Measurements from ENCODE around the gene HS6ST1. TPM values are rescaled to one million over a fixed set of nuclear protein-coding genes. Genes with fewer than 3 reads are reported as not detected.

Gene HS6ST1
- total RNA-seq, 2 experiments from 2014 or later = 7.9 to 8.4 TPM

DNA sequence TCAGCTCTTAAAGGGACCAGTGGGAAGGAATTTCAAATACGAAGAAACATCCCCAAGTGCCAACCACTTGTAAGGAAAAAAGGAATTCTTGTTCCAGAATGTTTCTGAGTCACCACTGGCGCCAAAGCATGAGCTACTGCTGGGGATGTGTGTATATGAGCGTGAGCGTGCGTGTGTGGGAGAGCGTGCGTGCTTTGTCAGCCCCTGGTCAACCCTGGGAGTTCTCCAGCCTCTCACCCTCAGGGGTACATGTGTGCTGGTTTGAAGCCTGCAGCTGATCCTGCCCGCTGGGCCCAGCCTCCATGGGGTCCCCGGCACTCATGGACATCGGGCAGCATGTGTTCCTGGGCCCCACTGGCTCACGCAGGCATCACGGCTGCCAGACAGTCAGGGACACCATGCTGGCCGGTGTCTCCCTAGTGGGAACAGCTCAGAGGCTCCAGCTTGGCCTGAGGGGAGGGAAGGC lies 17.1 kb downstream of the HS6ST1 start:
- no peak for DNase-seq
- Mint-ChIP-seq H3K27me3 (no peaks in the 10 kb centered on the region), H3K27ac (no peak overlapping the region), H3K9me3 (no peaks in the 10 kb centered on the region), H3K4me1 (no peaks in the 10 kb centered on the region), H3K4me3 (no peak overlapping the region), H3K36me3 (ENCODE audit: low read depth) (no peaks in the 10 kb centered on the region)
- ChIA-PET CTCF (no interaction called here), POLR2A (no interaction called here)

GRCh38 chr2:128301021-128301420 lies 17.6 kb downstream of the HS6ST1 start:
- Mint-ChIP-seq H3K27me3 (no peaks in the 10 kb centered on the region), H3K4me3 (no peak overlapping the region), H3K9me3 (no peaks in the 10 kb centered on the region), H3K36me3 (ENCODE audit: low read depth) (no peaks in the 10 kb centered on the region), H3K27ac (no peak overlapping the region), H3K4me1 (no peaks in the 10 kb centered on the region)
- ChIA-PET POLR2A (interaction anchor here (0.7 kb wide), 1 partner anchor 1870 kb away, joined by 3 read pairs; no protein-coding TSS in a partner anchor), CTCF (no interaction called here)
- DNase-seq = no peak

DNA sequence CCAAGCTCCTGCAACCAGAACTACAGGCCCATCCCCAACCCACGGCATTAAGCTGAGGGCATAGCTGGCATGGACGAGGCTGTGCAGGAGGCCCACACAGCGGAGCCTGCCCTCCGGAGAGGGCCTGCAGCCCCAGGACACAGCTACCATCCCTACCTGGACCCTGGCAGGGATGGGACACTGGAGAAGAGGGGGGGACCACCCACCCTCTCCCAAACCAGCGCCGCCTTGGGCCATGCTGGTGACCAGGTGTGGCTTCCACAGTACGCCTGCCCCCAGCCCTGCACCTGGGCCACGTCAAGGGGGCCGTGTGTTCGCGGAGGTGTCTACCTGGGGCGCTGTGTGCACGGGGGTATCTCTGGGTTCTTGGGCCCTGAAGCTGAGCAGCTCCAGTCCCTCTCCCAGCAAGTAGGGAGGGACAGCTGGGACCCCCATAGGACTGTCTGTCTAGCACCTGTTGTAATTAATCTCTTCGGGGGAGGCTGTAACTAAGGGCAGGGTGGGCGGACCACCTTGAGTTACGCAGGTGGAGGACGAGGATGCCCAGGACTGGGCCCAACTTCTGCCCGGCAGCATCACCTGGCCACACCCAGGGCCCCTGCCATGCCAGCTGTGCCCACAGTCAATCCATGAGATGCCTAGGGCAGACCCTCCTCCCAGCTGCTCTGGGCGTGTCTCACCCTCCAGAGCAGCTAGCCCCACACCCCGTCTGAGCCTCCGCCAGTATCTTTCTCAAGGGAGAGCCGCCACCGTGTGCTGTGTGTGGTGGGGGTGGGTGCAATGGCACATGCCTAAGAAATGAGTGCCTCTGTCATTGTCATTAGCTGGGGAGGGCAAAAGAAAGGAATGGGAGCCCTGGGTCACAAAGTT lies 18.3 kb downstream of the HS6ST1 start:
- POLR2A ChIA-PET = interaction anchor here (0.7 kb wide), 1 partner anchor 1871 kb away, joined by 3 read pairs; no protein-coding TSS in a partner anchor
- Mint-ChIP-seq H3K9me3 (no peaks in the 10 kb centered on the region), H3K27me3 (no peaks in the 10 kb centered on the region), H3K27ac (no peak overlapping the region), H3K36me3 (ENCODE audit: low read depth) (no peaks in the 10 kb centered on the region), H3K4me1 (no peaks in the 10 kb centered on the region), H3K4me3 (no peak overlapping the region)
- no peak for DNase-seq
- CTCF ChIA-PET = no interaction called here

GRCh38 chr2:128299628-128300027 lies 19.0 kb downstream of the HS6ST1 start:
- Mint-ChIP-seq H3K4me1 (no peaks in the 10 kb centered on the region), H3K27ac (no peak overlapping the region), H3K36me3 (ENCODE audit: low read depth) (no peaks in the 10 kb centered on the region), H3K27me3 (no peaks in the 10 kb centered on the region), H3K4me3 (no peak overlapping the region), H3K9me3 (no peaks in the 10 kb centered on the region)
- DNase-seq = no peak
- ChIA-PET CTCF (no interaction called here), POLR2A (no interaction called here)

DNA sequence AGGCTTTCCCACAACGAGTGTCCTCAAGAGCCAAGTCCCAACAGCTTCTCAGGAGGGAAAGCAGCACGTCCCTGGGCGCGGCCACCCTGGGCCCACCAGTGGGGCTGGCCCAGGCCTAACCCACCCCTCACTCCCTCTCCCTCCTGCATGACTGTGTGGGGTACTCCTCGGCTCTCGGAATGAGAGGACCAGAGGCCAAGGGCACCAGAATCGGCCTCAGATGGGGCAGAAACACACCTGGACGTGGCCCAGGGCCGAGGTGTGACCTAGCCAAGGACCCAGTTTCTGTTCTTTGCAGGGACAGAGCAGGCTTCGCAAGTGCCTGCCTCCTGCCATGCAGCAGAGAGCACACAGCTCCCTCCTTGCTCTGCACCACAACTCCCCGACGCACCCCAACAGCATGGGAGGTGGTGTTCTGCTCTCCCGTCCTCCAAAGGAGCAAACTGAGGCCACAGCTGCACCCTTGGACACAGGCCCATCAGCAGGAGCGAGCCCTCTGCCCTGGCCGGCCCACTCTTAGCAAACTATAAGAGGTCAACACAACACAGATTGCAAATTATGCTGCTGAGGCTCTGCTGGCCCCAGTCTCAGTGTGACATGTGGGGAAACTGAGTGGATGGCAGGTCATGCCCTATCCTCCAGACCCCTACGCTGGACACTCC lies 19.7 kb downstream of the HS6ST1 start:
- POLR2A ChIA-PET = no interaction called here
- no peaks in the 10 kb centered on the region for H3K9me3 Mint-ChIP-seq
- no peak for DNase-seq
- no peaks in the 10 kb centered on the region for H3K36me3 Mint-ChIP-seq (ENCODE audit: low read depth)
- no peaks in the 10 kb centered on the region for H3K4me1 Mint-ChIP-seq
- no peaks in the 10 kb centered on the region for H3K27me3 Mint-ChIP-seq
- CTCF ChIA-PET = no interaction called here
- no peak overlapping the region for H3K4me3 Mint-ChIP-seq
- H3K27ac Mint-ChIP-seq = no peak overlapping the region

GRCh38 chr2:128298286-128298685 lies 20.4 kb downstream of the HS6ST1 start:
- Mint-ChIP-seq H3K36me3 (ENCODE audit: low read depth) (no peaks in the 10 kb centered on the region), H3K4me1 (no peaks in the 10 kb centered on the region), H3K9me3 (no peaks in the 10 kb centered on the region), H3K27me3 (no peaks in the 10 kb centered on the region), H3K4me3 (no peak overlapping the region), H3K27ac (no peak overlapping the region)
- CTCF ChIA-PET = no interaction called here
- DNase-seq = no peak
- POLR2A ChIA-PET = no interaction called here

DNA sequence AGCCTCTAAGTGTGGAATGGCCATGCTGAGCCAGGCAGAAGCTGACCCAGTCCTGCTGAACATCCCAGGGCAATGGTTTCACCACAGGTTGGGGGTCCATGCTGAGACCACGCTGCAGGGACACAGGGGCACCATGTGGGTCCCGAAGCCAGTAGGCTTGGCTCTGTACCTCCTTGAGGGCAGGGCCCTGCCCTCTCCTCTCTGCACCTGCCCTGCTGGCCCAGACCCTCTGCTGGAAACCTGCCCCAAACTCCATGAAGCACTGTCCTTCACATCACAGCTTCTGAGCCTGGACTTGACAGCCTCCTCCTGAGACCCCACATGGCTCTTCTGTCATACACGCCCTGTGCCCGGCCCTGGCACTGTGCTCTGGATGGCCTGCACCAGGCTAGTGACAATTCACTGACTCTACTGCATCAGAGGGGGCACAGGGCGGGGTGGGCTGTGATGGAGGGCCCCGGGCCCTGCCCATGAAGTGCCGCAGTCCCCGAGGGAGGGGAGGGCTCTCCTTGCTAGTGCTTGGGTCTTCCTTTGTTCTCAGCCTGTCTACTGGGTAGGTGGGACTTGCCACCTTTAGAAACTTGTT lies 24.7 kb downstream of the HS6ST1 start:
- H3K36me3 Mint-ChIP-seq (ENCODE audit: low read depth) = no peaks in the 10 kb centered on the region
- no peak overlapping the region for H3K27ac Mint-ChIP-seq
- CTCF ChIA-PET = no interaction called here
- DNase-seq = no peak
- no peaks in the 10 kb centered on the region for H3K4me1 Mint-ChIP-seq
- no peak overlapping the region for H3K4me3 Mint-ChIP-seq
- H3K9me3 Mint-ChIP-seq = no peaks in the 10 kb centered on the region
- no peaks in the 10 kb centered on the region for H3K27me3 Mint-ChIP-seq
- POLR2A ChIA-PET = no interaction called here

- H3K4me3 Mint-ChIP-seq = no peak overlapping the region
- H3K36me3 Mint-ChIP-seq (ENCODE audit: low read depth) = no peaks in the 10 kb centered on the region
- DNase-seq = no peak
- H3K27me3 Mint-ChIP-seq = no peaks in the 10 kb centered on the region
- no peaks in the 10 kb centered on the region for H3K4me1 Mint-ChIP-seq
- H3K27ac Mint-ChIP-seq = no peak overlapping the region
- CTCF ChIA-PET = no interaction called here
- POLR2A ChIA-PET = no interaction called here
- H3K9me3 Mint-ChIP-seq = no peaks in the 10 kb centered on the region
Observed at GRCh38 chr2:128293426-128293755, 25.3 kb downstream of the HS6ST1 start.

DNA sequence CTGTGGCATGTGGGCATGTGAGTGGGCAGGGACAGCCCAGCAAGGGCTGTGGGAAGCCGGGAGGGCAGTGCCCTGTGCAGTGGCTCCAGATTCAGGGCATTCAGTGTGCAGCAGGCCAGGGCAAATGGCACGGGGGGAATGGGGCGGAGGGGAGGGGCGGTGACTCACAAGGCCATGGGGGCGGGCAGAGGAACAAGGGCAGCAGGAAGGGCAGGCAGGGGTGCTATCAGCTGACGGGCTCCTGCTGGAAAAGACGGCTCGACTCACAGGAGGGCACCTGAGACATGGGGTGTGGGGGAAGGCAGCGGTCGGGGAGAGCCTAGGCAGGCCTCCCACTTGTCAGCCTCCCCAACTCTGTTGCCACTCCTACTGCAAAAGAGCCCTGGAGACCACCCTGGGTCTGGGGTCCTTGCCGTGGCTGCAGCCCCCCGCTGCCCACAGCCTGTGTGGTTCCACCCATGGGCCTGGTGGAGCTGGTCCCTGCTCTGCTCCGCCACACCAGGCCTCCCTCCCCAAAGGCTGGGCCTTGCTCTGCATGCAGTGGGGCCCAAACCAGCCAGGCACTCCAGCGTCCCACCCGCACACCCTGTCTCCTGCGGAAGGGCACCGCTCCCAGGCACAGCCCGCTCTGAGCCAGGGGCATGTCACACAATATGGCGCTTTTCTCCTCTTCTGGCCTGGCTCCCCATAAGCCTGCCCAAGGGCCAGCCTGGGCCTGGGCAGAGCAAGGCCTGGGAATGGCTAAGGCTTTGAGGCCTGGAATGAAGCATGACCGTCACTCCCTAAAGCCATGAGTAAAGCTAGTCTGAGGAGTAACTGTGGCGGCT lies 25.9 kb downstream of the HS6ST1 start:
- no peaks in the 10 kb centered on the region for H3K9me3 Mint-ChIP-seq
- POLR2A ChIA-PET = no interaction called here
- H3K4me3 Mint-ChIP-seq = no peak overlapping the region
- H3K27ac Mint-ChIP-seq = no peak overlapping the region
- DNase-seq = no peak
- CTCF ChIA-PET = no interaction called here
- H3K27me3 Mint-ChIP-seq = no peaks in the 10 kb centered on the region
- no peaks in the 10 kb centered on the region for H3K36me3 Mint-ChIP-seq (ENCODE audit: low read depth)
- no peaks in the 10 kb centered on the region for H3K4me1 Mint-ChIP-seq

- H3K36me3 Mint-ChIP-seq (ENCODE audit: low read depth) = no peaks in the 10 kb centered on the region
- ChIA-PET CTCF (no interaction called here), POLR2A (no interaction called here)
- no peak for DNase-seq
- no peak overlapping the region for H3K27ac Mint-ChIP-seq
- no peaks in the 10 kb centered on the region for H3K9me3 Mint-ChIP-seq
- H3K4me1 Mint-ChIP-seq = no peaks in the 10 kb centered on the region
- H3K27me3 Mint-ChIP-seq = no peaks in the 10 kb centered on the region
- H3K4me3 Mint-ChIP-seq = no peak overlapping the region
Observed at GRCh38 chr2:128291844-128292598, 26.6 kb downstream of the HS6ST1 start.

DNA sequence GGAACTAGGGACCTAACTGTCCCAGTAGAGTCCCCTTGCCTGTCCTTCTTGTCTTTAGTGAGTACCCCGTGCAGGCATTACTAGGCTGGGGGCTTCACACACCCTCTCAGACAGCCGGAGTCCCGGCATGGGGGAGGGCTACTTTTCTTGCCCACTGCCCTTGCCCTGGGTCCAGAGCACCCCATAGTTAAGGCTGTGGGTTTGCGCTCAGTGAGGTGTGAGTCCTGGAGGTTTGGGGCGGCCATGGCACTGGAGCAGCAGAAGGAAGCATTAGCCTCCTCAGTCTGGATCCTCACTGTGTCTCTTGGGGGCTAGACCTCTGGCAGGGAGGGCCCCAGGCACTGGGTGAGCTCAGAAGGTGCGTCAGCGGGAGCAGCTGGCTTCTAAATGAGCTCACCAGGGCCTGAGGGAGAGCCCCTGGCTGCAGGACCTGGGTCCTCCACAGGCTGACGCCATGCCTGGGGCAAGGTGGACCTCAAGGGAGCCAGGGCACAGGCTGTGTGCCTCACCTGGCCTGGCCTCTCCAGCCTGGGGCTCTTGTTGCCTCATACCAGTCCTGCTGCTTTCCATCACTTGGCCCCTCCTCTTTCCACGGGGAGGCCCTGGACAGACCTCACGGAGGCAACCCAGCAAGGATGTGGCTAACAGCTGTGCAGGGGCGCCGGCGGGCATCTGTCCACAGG lies 27.4 kb downstream of the HS6ST1 start:
- Mint-ChIP-seq H3K27ac (no peak overlapping the region), H3K36me3 (ENCODE audit: low read depth) (no peaks in the 10 kb centered on the region), H3K4me1 (no peaks in the 10 kb centered on the region), H3K4me3 (no peak overlapping the region), H3K27me3 (no peaks in the 10 kb centered on the region), H3K9me3 (no peaks in the 10 kb centered on the region)
- no peak for DNase-seq
- CTCF ChIA-PET = no interaction called here
- POLR2A ChIA-PET = no interaction called here

DNA sequence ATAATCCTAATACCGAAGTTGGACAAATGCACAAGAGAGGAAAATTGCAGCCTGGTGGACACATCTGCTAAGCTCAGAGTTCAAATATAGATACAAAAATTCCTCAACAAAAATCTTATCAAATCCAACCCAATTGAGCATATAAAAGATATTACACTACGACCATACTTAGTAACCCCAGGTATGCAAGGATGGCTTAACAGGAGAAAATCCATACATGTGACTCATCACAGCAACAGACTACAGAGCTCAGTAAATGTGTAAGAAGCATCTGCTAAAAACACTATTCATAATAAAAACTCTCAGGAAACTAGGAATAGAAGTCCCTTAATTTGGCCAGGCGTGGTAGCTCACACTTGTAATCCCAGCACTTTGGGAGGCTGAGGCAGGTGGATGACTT lies 28.3 kb downstream of the HS6ST1 start:
- ChIA-PET POLR2A (interaction anchor here (0.6 kb wide), 1 partner anchor 130 kb away, joined by 3 read pairs; no protein-coding TSS in a partner anchor), CTCF (no interaction called here)
- H3K36me3 Mint-ChIP-seq (ENCODE audit: low read depth) = no peaks in the 10 kb centered on the region
- H3K27ac Mint-ChIP-seq = no peak overlapping the region
- no peak overlapping the region for H3K4me3 Mint-ChIP-seq
- DNase-seq = no peak
- H3K9me3 Mint-ChIP-seq = no peaks in the 10 kb centered on the region
- H3K4me1 Mint-ChIP-seq = no peaks in the 10 kb centered on the region
- H3K27me3 Mint-ChIP-seq = no peaks in the 10 kb centered on the region

Measured in activated CD4-positive, alpha-beta T cell treated with anti-CD3 and anti-CD28 coated beads, Interleukin-2, amount 10 ng/mL, durations not matched to agents 7 days and 5 days (primary cell).